Measurements from ENCODE around the gene GPC4. TPM values are rescaled to one million over a fixed set of nuclear protein-coding genes. Genes with fewer than 3 reads are reported as not detected.

GPC4 gene
- total RNA-seq, 1 experiment from 2014 or later, result 17.7 TPM

DNA sequence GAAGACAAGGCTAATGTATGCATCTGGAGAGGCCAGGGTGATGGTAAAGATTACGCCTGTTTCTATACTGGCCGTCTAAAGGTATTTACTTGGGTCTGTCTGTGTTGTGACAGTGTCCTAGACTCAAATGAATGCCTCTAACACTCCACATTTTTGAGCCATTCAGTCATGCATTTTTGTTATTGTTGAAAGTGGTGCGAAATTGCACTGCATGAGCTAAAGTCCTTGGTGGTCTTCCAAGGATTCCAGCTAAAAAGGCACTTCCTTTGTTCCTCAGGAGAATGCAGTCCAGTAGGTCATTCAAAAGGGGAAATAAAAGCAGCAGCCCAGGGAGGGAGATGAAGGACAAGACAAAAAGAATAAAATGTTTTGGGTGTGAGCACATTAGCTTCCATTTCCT is 3.0 kb downstream of the GPC4 start:
- DNase-seq (ENCODE audit: low read depth), result peak; percentile 78

GRCh38 chrX:133410550-133410949 is 4.7 kb downstream of the GPC4 start:
- DNase-seq (ENCODE audit: low read depth), result no peak

DNA sequence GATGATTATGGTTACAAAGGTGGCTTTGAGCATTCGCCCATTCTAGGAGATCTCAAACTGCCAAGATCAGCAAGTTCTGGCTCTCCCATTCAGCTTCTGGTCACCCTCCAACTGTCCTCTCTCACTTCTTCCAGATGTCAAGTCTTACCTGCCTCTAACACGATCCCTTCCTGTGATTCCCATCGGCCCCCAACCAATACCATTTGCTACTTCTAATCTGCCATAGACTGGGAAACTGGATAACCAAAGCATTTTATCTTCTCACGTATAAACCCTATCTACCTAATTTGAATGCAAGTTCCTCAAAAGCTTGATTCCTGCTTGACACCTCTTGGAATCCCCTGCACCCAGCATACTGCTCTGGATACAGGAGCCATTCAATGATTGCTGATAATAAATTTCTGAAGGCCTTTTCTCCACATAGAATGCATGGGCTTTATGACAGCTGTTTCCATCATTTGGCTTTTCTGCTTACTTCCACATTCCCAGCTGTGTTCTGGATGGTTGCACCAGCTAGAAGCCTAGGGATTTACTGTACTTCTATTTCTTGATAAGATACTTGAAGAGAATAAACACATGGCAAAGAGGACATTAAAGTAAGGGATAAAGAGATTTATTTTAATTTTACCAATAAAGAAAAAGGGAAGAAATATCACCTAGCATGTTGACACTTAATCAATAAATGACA is 9.6 kb downstream of the GPC4 start:
- no peak for DNase-seq (ENCODE audit: low read depth)

DNA sequence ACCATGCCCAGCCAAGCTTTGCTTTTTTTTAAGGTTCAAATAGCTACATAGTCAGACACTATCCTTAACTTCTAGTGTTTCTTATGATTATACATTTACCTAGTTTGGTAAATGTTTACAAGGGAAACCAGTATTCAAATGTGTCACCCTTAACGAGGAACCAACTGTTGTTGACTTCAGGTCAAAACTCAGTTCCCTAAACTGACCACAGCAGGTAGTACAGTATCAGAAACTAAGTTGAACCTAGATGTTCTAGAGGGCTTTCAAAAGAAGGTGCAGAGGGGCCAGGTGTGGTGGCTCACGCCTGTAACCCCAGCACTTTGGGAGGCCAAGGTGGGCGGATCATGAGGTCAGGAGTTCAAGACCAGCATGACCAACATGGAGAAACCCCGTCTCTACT is 11.3 kb downstream of the GPC4 start:
- DNase-seq (ENCODE audit: low read depth), result no peak

DNA sequence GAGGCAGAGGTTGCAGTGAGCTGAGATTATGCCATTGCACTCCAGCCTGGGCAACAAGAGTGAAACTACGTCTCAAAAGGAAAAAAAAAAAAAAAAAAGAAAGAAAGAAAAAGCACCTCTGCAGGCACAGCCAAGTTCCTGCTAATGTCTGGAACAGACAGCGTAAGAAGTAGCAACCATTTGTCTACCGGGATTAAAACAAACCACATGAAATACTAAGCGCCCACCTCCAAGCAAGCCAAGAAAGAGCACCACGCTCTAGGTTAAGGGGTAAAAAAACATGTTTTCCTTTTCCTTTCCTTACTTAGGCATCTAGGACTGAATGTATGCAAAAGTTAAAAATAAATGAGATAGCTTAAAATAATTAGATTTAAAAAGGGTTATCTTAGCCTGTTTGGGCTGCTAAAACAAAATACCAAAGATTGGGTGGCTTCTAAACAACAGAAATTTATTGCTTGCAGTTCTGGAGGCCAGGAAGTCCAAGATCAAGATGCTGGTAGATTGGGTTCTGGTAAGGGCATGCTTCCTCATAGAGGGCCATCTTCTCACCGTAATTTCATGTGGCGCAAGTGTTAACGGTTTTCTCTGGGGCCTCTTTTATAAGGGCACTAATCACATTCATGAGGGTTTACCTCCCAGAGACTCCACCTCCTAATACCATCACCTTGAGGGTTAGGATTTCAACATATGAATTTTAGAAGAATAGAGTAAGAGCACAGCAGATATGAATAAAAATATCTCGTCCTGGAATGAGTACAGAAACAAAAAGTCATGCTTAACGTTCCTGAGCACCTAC is 12.3 kb downstream of the GPC4 start:
- DNase-seq (ENCODE audit: low read depth), result no peak

DNA sequence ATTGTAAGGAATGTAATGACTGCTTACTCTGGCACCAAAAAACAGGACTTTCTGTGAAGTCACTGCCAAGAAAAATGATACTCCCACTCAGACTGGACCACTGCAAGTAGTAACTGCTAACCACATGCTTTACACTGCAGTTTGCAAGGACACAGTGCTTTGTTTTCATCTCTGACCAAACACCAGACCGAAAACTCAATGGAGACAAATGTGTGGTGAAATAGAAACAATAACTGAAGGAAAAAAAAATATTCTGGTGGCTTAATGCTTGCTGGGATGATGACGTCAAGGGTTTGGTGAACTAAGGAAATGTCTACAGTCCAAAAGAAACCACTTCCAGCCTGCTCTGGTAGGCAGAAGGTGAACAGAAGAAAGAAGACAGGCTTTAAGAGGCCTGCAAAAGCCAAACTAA is 13.2 kb downstream of the GPC4 start:
- DNase-seq (ENCODE audit: low read depth), result peak; percentile 65

GRCh38 chrX:133401536-133401935 is 13.8 kb downstream of the GPC4 start:
- DNase-seq (ENCODE audit: low read depth), result no peak

DNA sequence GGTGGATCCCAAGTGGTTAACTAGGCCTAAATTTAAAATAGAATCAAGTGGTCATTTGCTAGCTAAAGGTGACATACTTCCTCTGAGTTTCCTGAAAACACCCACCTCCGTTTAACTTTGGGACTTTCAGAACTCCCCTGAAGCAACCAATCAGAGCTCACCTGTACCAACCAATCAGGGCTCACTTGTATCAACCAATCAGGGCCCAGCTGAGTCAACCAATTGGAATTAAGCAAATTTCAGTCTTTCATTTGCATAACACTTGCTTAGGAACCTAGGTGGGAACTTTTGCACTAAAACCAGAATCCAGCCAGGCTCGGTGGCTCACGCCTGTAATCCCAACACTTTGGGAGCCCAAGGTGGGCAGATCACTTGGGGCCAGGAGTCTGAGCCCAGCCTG is 15.9 kb downstream of the GPC4 start:
- no peak for DNase-seq (ENCODE audit: low read depth)

- no peak for DNase-seq (ENCODE audit: low read depth)
These were observed 20.5 kb downstream of the GPC4 start for GRCh38 chrX:133394765-133395164.

- no peak for DNase-seq (ENCODE audit: low read depth)
These were observed 22.6 kb downstream of the GPC4 start for GRCh38 chrX:133392671-133393070.

- no peak for DNase-seq (ENCODE audit: low read depth)
These were observed 24.2 kb downstream of the GPC4 start for GRCh38 chrX:133391111-133391510.

- no peak for DNase-seq (ENCODE audit: low read depth)
These were observed 24.6 kb downstream of the GPC4 start for GRCh38 chrX:133390676-133391075.

DNA sequence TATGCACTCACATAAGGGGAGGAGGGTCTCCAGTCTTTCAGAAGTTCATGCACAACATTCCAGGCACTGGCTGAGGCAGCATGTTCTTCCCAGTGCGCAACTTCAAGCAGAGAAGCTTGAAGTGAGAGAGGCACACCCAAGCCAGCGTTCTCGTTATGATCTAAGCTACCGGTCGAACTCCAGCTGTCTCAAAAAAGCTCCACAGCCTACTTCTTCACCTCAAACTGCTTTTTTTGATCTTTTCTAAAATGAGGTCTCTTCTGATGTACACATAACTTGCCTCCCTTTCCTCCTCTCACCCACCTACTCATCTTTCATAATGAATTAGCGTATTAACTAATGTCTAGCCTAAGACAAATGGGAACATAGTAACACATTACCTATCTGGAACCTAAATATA is 25.3 kb downstream of the GPC4 start:
- DNase-seq (ENCODE audit: low read depth), result no peak

DNA sequence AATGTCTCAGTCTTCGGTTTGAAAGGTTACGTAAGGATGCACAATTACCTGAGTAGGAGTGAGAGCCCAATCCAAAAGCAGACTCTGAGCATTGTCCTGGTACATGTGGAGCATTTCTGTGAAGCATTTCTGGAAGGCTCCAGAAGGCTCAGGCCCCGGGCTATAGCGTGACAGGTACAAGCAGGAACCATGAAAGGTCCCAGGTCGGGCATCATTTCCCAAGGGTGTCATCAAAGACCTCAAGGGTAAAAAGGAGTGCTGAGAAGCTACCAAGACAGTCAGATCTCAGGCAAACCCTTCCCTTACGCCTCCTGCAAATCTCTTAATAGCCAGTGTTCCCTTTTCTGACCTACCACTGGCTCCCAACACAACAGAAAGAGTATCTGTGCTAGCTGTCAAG is 30.8 kb downstream of the GPC4 start:
- no peak for DNase-seq (ENCODE audit: low read depth)

GRCh38 chrX:133380711-133381619 is 34.3 kb downstream of the GPC4 start:
- DNase-seq (ENCODE audit: low read depth), result no peak

GRCh38 chrX:133376422-133376821 is 38.9 kb downstream of the GPC4 start:
- DNase-seq (ENCODE audit: low read depth), result no peak

DNA sequence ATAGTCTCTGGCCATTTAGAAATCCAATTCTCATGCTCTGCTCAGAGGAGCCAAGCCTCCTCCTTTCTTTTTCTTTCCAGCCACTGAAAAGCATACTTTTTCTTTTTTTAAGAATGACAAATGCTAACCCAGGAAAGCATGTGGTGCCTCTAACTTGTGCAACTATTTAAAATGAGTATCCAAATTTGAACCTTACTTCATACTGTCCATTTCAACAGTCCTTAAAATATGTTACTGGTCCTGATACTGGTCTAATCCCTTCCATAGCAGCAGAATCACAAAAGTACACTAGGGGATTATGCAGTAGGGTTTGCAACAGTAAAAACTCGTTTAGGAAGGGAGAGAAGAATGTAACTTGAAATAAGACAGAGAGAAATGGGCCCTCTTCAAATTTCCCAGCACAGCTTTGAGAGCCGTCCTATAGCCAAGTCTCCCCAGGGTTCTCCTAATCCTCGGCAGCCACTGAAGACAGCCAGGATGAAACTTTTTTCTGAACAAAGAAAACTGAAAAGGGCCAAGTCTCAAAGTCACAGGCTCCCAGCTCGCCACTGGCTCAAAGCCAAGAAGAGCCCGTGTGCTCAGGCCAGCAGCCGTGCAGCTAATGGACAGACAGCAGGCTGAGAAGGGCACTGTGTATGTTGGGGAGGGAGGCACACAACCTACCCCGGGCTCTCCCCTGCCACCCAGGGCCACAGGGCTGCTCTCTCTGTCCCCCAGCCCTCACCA is 39.5 kb downstream of the GPC4 start:
- DNase-seq (ENCODE audit: low read depth), result no peak

DNA sequence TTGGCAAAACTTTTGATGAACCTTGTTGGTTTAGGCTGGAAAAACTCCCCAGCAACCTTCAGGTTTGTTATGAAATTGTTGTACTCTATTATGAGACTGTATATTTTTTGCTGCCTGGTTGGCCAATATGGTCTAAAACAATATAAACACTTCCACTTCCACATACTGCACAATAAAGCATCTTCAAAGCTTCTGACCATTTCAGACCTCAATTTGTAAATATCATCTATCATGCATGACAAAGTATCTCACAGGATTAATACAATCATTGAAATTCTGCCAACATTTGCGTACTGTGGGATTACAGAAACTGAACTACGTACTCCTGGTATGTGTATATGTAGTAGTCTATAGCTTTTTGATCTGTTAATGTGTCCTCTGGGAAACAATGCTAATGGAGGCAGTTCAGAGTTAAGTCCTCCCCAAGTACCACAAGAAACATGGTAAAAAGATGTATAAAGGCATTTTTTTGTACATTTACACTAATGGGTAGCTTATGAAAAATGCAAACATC is 40.4 kb downstream of the GPC4 start:
- DNase-seq (ENCODE audit: low read depth), result no peak

DNA sequence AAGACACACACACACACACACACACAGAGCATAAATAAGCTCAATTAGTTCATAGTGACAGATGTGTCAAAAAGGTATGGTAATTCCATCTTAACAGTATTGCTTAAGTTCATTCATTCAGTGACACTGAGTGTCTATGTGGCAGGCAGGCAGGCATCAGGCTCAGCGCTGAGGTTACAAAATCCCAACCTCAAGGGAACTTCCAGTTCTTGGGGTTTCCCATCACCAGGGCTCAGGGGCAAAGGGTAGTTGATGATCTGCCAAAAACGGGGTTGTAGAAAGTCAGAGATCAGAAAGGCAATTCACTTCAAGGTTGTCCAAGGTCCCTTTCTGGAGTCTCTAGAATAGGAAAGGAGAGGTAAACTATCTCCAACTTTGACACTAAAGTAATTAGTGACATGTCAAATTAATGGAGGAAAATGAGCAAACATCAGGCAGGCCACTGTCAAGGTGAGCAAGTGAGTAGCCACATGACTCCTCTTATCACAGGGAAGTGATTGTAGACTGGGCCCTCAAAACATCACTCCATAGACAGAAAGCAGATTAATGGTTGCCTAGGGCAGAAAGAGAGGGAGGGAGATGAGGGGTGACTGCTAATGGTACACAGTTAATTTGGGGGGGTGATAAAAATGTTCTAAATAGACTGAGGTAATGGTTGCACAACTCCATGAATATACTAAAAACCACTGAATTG is 41.8 kb downstream of the GPC4 start:
- DNase-seq (ENCODE audit: low read depth), result no peak

- DNase-seq (ENCODE audit: low read depth), result peak; percentile 20
These were observed 44.5 kb downstream of the GPC4 start for GRCh38 chrX:133370696-133371275.

Data from M059J (cell line).